ENCODE measurements around the gene ACP1. TPM values are rescaled to one million over a fixed set of nuclear protein-coding genes. Genes with fewer than 3 reads are reported as not detected.

Gene ACP1
- total and polyA plus RNA-seq, 10 of the 15 experiments (the other 5 are each of a cell fraction or from before 2014, with no cell fraction given), result 120 to 468 (median 175) TPM

GRCh38 chr2:252001-252602 lies 12.6 kb upstream of the ACP1 start:
- in situ Hi-C loops (cut with MboI), result no loop called here
- ChIA-PET CTCF (interaction anchor here (1.4 kb wide), 1 partner anchor 384 kb away, joined by 4 read pairs; no protein-coding TSS in a partner anchor), POLR2A (no interaction called here), SMC1A (ENCODE audit: uncharacterized antibody, unreplicated experiment) (interaction anchor here (0.6 kb wide), 1 partner anchor 394 kb away, joined by 4 read pairs; no protein-coding TSS in a partner anchor), RAD21 (ENCODE audit: unreplicated experiment) (no interaction called here)
- Histone ChIP-seq H4K20me1 (ENCODE audit: control insufficient read depth, insufficient read depth) (no peaks in the 10 kb centered on the region), H3K27me3 (replicated peaks in 1 of 2; ENCODE audit: control insufficient read depth in 2 of 2, insufficient read depth in 2 of 2, low read length in 1 of 2) (no peaks in the 10 kb centered on the region), H3K4me3 (no peak overlapping the region), H3K36me3 (ENCODE audit: control insufficient read depth in 2 of 2, insufficient read depth in 2 of 2, low read length in 1 of 2) (no peaks in the 10 kb centered on the region), H3K9me3 (replicated peaks; ENCODE audit: control insufficient read depth, insufficient read depth, low read length) (no peaks in the 10 kb centered on the region), H3K4me1 (ENCODE audit: control insufficient read depth, insufficient read depth, low read length) (no peaks in the 10 kb centered on the region), H3K9ac (ENCODE audit: control insufficient read depth, insufficient read depth, low read length) (no peak overlapping the region), H3K27ac (ENCODE audit: control insufficient read depth, insufficient read depth) (no peak overlapping the region), H3K4me2 (ENCODE audit: control insufficient read depth, insufficient read depth) (no peak overlapping the region), H3K79me2 (ENCODE audit: control insufficient read depth, insufficient read depth, low read length) (no peaks in the 10 kb centered on the region), H2AFZ (ENCODE audit: control insufficient read depth, low read depth, low read length) (no peak overlapping the region)
- 73% methylated on average over 6 of the region's 6 CpGs for WGBS (ENCODE audit: insufficient coverage, insufficient replicate concordance, low lambda C conversion rate, missing lambda C conversion rate)
- no TSS peak for BruUV-seq (replicated peaks)
- intact Hi-C loops (cut with micrococcal nuclease; ENCODE audit: unreplicated experiment), result no loop called here
- no peak for DNase-seq (ENCODE audit: low read depth, low spot score)
- no peak for ATAC-seq
- FAIRE-seq, result no peak
- TF ChIP-seq BCL11A (IDR thresholded peaks at IDR 0.05; ENCODE audit: low read depth, low read length) (no peak), SIX5 (IDR thresholded peaks at IDR 0.05; ENCODE audit: low read depth, low read length, severe bottlenecking) (no peak), RAD51 (IDR thresholded peaks at IDR 0.05) (no peak)
- TF ChIP-seq, protein P1, sequence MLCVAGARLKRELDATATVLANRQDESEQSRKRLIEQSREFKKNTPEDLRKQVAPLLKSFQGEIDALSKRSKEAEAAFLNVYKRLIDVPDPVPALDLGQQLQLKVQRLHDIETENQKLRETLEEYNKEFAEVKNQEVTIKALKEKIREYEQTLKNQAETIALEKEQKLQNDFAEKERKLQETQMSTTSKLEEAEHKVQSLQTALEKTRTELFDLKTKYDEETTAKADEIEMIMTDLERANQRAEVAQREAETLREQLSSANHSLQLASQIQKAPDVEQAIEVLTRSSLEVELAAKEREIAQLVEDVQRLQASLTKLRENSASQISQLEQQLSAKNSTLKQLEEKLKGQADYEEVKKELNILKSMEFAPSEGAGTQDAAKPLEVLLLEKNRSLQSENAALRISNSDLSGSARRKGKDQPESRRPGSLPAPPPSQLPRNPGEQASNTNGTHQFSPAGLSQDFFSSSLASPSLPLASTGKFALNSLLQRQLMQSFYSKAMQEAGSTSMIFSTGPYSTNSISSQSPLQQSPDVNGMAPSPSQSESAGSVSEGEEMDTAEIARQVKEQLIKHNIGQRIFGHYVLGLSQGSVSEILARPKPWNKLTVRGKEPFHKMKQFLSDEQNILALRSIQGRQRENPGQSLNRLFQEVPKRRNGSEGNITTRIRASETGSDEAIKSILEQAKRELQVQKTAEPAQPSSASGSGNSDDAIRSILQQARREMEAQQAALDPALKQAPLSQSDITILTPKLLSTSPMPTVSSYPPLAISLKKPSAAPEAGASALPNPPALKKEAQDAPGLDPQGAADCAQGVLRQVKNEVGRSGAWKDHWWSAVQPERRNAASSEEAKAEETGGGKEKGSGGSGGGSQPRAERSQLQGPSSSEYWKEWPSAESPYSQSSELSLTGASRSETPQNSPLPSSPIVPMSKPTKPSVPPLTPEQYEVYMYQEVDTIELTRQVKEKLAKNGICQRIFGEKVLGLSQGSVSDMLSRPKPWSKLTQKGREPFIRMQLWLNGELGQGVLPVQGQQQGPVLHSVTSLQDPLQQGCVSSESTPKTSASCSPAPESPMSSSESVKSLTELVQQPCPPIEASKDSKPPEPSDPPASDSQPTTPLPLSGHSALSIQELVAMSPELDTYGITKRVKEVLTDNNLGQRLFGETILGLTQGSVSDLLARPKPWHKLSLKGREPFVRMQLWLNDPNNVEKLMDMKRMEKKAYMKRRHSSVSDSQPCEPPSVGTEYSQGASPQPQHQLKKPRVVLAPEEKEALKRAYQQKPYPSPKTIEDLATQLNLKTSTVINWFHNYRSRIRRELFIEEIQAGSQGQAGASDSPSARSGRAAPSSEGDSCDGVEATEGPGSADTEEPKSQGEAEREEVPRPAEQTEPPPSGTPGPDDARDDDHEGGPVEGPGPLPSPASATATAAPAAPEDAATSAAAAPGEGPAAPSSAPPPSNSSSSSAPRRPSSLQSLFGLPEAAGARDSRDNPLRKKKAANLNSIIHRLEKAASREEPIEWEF (IDR thresholded peaks at IDR 0.05; ENCODE audit: insufficient replicate concordance, low read depth, low read length), result no peak
